ENCODE results near the gene TSHZ2. TPM values are rescaled to one million over a fixed set of nuclear protein-coding genes. Genes with fewer than 3 reads are reported as not detected.

Gene TSHZ2
- total RNA-seq, 3 donors from 2014 or later (not counting 1 experiment from before 2014, with no cell fraction given), result 1.8 to 1.9 TPM; not detected in 1

DNA sequence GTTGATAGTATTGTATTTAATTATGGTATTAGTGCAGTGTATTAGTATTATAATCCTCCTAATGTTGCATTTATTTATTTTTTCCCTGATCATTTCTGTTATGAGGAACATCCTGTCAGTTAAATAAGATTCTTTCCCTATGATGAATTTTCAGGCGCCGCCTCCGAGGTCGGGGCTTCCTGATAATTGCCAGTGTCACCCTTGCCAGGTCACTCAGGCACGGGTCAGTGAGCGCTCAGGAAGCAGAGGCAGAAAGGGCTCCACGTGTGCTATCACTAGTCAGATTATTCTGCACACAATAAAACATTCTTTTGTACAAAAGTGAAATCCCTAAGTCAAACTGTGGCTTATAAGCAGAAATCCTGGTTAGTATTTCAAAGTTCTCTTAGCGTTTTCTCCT is 64.8 kb downstream of the TSHZ2 start:
- TF ChIP-seq, protein P1, sequence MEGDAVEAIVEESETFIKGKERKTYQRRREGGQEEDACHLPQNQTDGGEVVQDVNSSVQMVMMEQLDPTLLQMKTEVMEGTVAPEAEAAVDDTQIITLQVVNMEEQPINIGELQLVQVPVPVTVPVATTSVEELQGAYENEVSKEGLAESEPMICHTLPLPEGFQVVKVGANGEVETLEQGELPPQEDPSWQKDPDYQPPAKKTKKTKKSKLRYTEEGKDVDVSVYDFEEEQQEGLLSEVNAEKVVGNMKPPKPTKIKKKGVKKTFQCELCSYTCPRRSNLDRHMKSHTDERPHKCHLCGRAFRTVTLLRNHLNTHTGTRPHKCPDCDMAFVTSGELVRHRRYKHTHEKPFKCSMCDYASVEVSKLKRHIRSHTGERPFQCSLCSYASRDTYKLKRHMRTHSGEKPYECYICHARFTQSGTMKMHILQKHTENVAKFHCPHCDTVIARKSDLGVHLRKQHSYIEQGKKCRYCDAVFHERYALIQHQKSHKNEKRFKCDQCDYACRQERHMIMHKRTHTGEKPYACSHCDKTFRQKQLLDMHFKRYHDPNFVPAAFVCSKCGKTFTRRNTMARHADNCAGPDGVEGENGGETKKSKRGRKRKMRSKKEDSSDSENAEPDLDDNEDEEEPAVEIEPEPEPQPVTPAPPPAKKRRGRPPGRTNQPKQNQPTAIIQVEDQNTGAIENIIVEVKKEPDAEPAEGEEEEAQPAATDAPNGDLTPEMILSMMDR (IDR thresholded peaks at IDR 0.05), result no peak
- Histone ChIP-seq H3K9me3 (ENCODE audit: control insufficient read depth, insufficient read depth, low read length) (no peaks in the 10 kb centered on the region), H3K27me3 (ENCODE audit: control insufficient read depth, insufficient read depth, low read length) (no peaks in the 10 kb centered on the region), H3K4me1 (ENCODE audit: control insufficient read depth, insufficient read depth, low read length) (no peaks in the 10 kb centered on the region), H3K36me3 (ENCODE audit: control insufficient read depth, insufficient read depth, low read length) (no peaks in the 10 kb centered on the region), H3K4me3 (ENCODE audit: low read length) (no peak overlapping the region), H3K27ac (ENCODE audit: low read length) (no peak overlapping the region)
- Mint-ChIP-seq H3K4me3 (no peak overlapping the region), H3K27ac (no peak overlapping the region), H3K36me3 (no peaks in the 10 kb centered on the region), H3K27me3 (ENCODE audit: low read depth in 2 of 2) (peaks cover 9 to 15% of the 10 kb centered on the region in 2 donors), H3K4me1 (no peaks in the 10 kb centered on the region), H3K9me3 (no peaks in the 10 kb centered on the region)
- intact Hi-C loops (cut with micrococcal nuclease), result no loop called here
- WGBS (ENCODE audit: insufficient coverage), result 63% methylated on average over 8 of the region's 8 CpGs
- DNase-seq, result no peak
- no peak for ATAC-seq

DNA sequence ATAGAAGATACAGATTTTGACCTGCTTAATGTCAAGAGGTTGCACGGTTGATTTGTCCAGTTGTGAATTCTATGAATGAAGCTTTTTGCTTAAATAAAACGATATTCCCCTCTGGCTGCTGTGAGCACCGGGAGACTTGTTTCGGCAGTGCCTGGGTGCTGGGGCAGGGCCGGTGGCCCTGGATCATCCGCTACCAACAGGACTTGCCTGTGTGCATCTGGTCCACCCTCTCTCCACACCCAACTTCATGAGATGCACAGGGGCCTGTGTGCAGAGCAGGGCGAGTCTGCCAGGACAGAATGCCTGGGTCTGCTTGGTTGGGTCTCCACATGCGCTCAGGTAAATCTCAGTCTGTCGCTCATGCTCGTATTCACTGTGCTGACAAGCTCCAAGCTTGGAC is 65.5 kb downstream of the TSHZ2 start:
- H3K27me3 ChIP-seq (ENCODE audit: control insufficient read depth, insufficient read depth, low read length), result no peaks in the 10 kb centered on the region
- intact Hi-C loops (cut with micrococcal nuclease), result no loop called here
- WGBS (ENCODE audit: insufficient coverage), result 96% methylated on average over 10 of the region's 10 CpGs
- no peak for DNase-seq
- H3K36me3 ChIP-seq (ENCODE audit: control insufficient read depth, insufficient read depth, low read length), result no peaks in the 10 kb centered on the region
- H3K9me3 ChIP-seq (ENCODE audit: control insufficient read depth, insufficient read depth, low read length), result no peaks in the 10 kb centered on the region
- H3K4me1 ChIP-seq (ENCODE audit: control insufficient read depth, insufficient read depth, low read length), result no peaks in the 10 kb centered on the region
- no peak overlapping the region for H3K27ac Mint-ChIP-seq
- ATAC-seq, result no peak
- no peaks in the 10 kb centered on the region for H3K36me3 Mint-ChIP-seq
- peaks cover 7 to 15% of the 10 kb centered on the region in 2 donors for H3K27me3 Mint-ChIP-seq (ENCODE audit: low read depth in 2 of 2)
- TF ChIP-seq, protein P1 (IDR thresholded peaks at IDR 0.05), result no peak
- no peak overlapping the region for H3K4me3 ChIP-seq (ENCODE audit: low read length)
- H3K27ac ChIP-seq (ENCODE audit: low read length), result no peak overlapping the region
- no peaks in the 10 kb centered on the region for H3K9me3 Mint-ChIP-seq
- no peak overlapping the region for H3K4me3 Mint-ChIP-seq
- H3K4me1 Mint-ChIP-seq, result no peaks in the 10 kb centered on the region

DNA sequence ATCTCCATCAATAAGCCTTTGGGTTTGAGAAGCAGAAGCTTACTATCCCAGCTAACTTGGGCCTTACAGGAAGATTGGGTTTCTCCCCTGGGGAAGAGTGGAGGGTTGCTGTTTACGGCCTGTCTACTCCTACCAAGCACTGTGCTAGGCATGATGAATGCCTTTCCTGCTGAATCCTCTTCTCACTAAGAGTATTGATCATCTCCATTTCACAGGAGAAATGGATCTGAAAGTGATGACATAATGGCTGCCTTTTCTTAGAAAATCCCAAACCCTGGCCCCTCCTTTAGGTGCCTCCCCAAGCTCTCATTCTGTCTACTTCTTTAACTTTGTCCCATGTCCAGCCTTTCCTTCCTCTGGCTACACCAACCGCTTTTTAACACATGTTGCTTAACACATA is 66.1 kb downstream of the TSHZ2 start:
- intact Hi-C loops (cut with micrococcal nuclease), result no loop called here
- Mint-ChIP-seq H3K27ac (no peak overlapping the region), H3K4me3 (no peak overlapping the region), H3K27me3 (ENCODE audit: low read depth in 2 of 2) (peaks cover 7 to 15% of the 10 kb centered on the region in 2 donors), H3K4me1 (no peaks in the 10 kb centered on the region), H3K9me3 (no peaks in the 10 kb centered on the region), H3K36me3 (no peaks in the 10 kb centered on the region)
- Histone ChIP-seq H3K27me3 (ENCODE audit: control insufficient read depth, insufficient read depth, low read length) (no peaks in the 10 kb centered on the region), H3K4me1 (ENCODE audit: control insufficient read depth, insufficient read depth, low read length) (no peaks in the 10 kb centered on the region), H3K27ac (ENCODE audit: low read length) (no peak overlapping the region), H3K4me3 (ENCODE audit: low read length) (no peak overlapping the region), H3K9me3 (ENCODE audit: control insufficient read depth, insufficient read depth, low read length) (no peaks in the 10 kb centered on the region), H3K36me3 (ENCODE audit: control insufficient read depth, insufficient read depth, low read length) (no peaks in the 10 kb centered on the region)
- WGBS (ENCODE audit: insufficient coverage), result 100% methylated on average over 2 of the region's 2 CpGs
- DNase-seq (no peak), ATAC-seq (no peak)
- TF ChIP-seq, protein P1 (IDR thresholded peaks at IDR 0.05), result no peak
